GM21786 (cell line): Measurements from ENCODE around the gene STUM.
A peak's percentile ranks its signal among the peaks of the same experiment; 100 is the strongest.
"Not testable (repeated sequence)": the region's sequence is repeated elsewhere in the genome, so short reads cannot be mapped to it uniquely, and the experiment has no call there.

Experiments used
- ATAC-seq: cut with Tn5 transposase; IDR thresholded peaks from one replicate; pipeline ENCODE4 v1.9.1; 2021; ENCODE audit not compliant: unreplicated experiment

The STUM gene

GRCh38 chr1:226637147-226637935, 88.8 kb downstream of the STUM start:
- ATAC-seq: no peak

GRCh38 chr1:226638001-226638601, 89.5 kb downstream of the STUM start:
- ATAC-seq: no peak

DNA sequence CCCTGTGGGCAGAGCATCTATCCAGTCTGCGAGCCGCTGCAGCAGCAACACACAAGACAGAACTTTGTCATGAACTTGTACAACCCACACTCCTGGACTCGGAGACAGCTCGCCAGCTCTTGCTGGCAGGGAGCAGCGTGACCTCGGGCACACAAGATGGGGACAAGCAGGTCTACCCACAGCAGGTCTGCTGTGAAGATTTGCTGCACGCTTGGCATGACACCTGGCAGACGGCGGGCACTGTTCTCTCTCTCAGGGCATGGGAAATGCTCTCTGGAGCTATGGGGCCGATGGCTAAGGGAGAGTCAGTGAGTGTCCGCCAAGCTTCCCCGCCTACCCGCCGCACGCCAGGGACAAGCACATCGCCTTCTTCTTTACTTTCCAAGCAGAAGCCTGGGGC, 90.0 kb downstream of the STUM start:
- no peak for ATAC-seq

GRCh38 chr1:226639206-226639605, 90.6 kb downstream of the STUM start:
- ATAC-seq: not testable (repeated sequence)

- ATAC-seq: no peak
These were observed 91.1 kb downstream of the STUM start for GRCh38 chr1:226639631-226640061.

DNA sequence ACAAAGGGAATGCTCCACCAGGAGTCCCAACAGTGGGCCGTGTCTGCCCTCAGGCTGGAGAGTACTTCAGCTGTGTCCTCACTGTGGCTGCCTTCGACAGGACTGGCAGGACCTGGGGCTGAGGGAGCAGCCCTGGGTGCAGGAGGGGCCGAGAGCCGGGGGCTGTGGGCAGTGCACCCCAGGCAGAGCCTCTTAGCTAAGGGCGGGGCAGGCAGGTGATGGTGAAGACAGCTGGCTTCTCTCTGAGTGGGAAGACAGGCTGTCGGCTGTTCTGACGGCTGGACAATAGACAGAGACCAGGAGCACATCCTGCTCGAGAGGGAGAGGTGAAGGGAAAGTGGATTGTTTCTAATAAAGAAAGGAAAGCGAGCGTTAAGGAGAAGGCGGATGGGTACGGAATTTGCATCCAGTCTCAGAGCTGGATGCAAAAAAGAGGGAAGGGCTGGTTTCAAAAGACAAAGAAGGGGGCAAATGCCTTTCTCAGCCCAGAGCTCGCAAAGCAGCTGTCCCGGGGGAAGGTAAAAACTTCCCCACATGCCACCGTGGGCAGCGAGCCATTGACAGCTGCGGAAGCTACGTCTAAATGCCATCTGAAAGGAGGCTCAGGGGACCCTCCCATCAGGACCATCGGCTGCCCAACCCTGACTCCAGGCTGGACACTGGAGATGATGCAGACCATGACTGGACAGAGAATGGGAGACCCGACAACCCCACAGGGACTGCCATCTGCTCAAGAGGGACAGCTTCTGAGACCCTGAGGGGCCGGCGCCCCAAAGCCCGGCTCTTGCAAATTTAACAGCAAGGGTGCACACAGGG, 92.0 kb downstream of the STUM start:
- ATAC-seq: no peak

GRCh38 chr1:226641671-226642231, 93.2 kb downstream of the STUM start:
- no peak for ATAC-seq

DNA sequence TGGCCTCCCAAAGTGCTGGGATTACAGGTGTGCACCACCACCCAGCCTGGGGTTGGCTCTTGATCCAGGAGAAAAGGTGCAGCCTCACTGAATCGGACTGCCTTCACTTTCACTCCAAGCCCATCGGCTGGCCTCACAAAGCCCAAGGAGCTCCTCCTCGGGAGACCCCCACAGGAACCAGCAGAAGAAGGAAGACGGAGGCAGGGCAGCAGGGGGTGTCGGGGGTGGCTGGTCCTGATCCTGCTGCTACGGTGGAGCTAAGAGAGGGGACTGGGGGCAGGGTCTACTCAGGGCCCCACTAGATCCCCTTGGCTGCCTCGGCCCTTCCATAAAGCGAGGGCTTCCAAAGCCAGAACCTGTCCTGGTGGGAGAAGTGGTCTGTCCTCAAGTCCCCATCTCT, 93.9 kb downstream of the STUM start:
- ATAC-seq: no peak

DNA sequence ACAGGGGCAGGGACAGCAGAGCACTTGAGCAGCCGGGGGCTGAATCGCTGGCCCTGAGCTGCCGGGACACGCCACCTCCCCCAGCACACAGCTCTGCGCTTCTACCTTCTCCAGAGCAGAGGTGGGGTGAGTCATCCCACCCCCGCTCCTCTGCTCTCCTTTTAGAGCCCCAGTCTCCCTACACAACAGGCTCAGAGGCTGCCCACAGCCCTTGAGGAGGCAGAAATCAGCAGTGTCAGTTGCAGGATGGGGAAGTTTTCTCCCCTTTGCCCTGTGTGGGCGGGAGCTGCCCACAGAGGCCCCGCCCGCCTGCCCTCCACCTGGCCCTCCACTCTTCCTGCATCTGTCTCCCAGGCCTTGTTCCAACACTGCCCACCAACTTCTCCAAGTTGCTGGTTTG, 94.6 kb downstream of the STUM start:
- ATAC-seq: peak; percentile 61

- ATAC-seq: peak; percentile 45
These were observed 95.3 kb downstream of the STUM start for GRCh38 chr1:226643611-226644540.

DNA sequence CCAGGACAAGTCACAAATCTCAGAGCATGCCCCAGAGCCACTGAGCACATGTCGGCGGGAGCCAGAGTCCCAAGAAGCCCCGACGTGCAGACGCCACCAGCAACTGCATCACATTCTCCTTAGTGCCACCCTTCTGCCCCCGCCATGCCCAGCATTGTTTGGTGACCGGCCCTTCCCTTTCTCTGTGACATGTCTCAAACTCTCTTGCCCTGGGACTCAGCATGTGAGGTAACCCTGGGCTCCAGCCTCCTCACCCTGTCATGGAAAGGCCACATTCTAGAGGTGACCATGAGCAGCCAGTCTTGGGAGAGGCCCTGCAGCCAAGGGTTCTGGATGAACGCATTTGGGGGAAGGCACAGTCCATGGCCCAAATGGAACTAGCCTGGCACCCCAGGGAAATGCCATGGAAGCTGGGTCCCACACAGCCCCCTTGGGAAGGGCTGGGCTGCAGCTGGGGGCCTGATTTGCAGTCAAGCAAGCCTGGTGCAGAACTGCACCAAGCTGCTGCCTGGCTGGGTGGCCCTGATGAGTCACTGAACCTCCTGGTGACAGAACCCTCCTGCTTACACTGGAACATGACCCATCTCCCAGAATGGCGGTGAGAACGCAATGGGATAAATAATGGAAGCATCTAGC, 96.1 kb downstream of the STUM start:
- ATAC-seq: no peak

DNA sequence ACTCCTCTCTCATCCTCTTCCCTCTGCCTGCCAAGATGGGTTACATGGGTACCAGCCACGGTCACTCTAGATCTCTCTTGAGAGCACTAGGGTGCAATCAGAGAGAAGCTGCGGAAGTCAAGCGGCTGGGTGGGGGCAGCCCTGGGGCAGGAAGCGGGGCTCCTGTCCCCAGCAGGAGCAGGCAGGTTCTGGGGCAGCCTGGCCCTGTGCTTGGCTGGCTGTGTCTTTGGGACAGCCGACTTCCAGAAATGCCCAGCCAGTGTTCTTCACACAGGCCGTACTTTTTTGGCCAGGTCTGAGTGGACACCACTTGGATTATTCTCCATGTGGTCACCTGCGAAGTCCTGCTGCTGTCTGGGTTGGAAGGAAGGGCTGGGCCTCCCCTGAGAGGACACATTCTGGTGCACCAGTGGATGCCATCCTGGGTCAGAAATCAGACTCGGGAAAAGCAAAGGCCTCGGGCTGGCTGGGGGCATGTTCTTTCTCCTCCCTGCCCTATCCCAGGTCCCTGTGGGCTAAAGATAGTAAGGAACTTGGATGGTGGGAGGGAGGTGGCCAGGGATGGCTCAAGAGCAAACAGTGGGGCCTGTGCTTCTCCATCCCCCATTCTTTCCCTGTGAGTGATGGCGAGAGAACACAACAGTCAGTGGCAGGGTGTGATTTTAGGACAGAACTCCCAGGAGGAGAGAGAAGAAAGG, 96.9 kb downstream of the STUM start:
- no peak for ATAC-seq

GRCh38 chr1:226646026-226646869, 97.7 kb downstream of the STUM start:
- ATAC-seq: no peak

- ATAC-seq: no peak
These were observed 98.4 kb downstream of the STUM start for GRCh38 chr1:226646870-226647449.

- ATAC-seq: no peak
These were observed 99.2 kb downstream of the STUM start for GRCh38 chr1:226647719-226648118.

- ATAC-seq: no peak
These were observed 99.9 kb downstream of the STUM start for GRCh38 chr1:226648421-226648820.

DNA sequence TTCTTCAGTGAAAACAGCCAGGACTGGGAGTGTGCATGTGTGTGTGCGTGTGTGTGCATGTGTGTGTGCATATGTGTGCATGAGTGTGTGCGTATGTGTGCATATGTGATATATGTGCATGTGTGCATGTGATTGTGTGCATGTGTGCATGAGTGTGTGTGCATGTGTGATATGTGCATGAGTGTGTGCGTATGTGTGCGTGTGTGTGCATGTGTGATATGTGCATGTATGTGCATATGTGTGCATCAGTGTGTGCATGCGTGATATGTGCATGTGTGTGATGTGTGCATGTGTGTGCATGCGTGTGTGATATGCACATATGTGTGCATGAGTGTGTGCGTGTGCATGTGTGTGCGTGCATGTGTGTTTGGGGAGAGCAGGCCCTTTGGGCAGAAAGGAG, 100.7 kb downstream of the STUM start:
- ATAC-seq: no peak

GRCh38 chr1:226649780-226650179, 101.2 kb downstream of the STUM start:
- ATAC-seq: no peak
